ENCODE measurements around the gene PPP2CA. TPM values are rescaled to one million over a fixed set of nuclear protein-coding genes. Genes with fewer than 3 reads are reported as not detected.
A peak's percentile ranks its signal among the peaks of the same experiment; 100 is the strongest.

The PPP2CA gene
- total RNA-seq, 1 experiment from 2014 or later, result 178 TPM

DNA sequence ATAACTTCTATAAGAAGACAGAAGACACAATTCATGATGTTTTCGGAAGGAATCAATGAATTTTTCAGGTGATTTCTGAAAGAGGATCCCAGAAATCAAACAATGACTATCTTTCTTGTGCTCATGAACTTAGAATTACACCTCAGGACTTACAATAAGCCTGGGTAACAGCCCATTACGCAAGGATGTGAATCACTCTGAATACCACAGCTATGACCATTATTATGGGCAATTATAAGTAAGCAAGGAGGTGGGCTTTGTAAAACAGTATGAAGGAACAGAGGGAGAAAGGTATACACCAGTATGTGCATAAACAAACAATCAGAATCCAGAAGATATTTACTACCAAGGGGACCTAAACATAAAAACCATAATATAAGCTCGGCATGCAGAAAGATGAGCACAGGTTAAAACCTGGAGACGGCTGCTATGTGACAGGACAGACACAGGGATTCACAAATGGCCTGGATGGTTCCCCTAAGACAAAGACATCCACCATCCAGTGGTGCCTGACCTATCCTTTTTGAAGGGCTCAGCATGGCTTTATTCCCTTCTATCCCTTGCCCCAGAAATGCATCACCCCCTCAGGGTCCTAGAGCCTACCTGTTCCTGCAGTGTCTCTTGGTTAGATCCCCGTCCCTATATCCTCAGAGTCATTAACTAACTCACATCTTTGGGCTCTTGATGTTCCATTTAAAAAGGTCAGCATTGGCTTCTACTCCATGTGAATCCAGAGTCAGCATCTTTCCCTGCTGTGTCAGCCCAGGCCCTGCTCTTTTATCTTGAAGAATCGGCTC lies 21.8 kb upstream of the PPP2CA start:
- POLR2A ChIA-PET, result interaction anchor here (2.0 kb wide), 1 partner anchor 21 kb away, joined by 10 read pairs; the partner anchor contains the start of gene PPP2CA
- CTCF ChIA-PET, result no interaction called here
- H3K27me3 Mint-ChIP-seq (ENCODE audit: low read depth), result no peaks in the 10 kb centered on the region; the same call in 1 of the 2 replicates
- peak; percentile 89 for ATAC-seq
- DNase-seq (ENCODE audit: low spot score), result peak; percentile 44
- peaks cover 32% of the 10 kb centered on the region for H3K4me1 Mint-ChIP-seq
- TF ChIP-seq, protein P1, sequence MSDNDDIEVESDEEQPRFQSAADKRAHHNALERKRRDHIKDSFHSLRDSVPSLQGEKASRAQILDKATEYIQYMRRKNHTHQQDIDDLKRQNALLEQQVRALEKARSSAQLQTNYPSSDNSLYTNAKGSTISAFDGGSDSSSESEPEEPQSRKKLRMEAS (CRISPR knock-in tag; IDR thresholded peaks at IDR 0.05), result peak; percentile 25; the same call in 1 of the 2 replicates
- TF ChIP-seq, protein P2, sequence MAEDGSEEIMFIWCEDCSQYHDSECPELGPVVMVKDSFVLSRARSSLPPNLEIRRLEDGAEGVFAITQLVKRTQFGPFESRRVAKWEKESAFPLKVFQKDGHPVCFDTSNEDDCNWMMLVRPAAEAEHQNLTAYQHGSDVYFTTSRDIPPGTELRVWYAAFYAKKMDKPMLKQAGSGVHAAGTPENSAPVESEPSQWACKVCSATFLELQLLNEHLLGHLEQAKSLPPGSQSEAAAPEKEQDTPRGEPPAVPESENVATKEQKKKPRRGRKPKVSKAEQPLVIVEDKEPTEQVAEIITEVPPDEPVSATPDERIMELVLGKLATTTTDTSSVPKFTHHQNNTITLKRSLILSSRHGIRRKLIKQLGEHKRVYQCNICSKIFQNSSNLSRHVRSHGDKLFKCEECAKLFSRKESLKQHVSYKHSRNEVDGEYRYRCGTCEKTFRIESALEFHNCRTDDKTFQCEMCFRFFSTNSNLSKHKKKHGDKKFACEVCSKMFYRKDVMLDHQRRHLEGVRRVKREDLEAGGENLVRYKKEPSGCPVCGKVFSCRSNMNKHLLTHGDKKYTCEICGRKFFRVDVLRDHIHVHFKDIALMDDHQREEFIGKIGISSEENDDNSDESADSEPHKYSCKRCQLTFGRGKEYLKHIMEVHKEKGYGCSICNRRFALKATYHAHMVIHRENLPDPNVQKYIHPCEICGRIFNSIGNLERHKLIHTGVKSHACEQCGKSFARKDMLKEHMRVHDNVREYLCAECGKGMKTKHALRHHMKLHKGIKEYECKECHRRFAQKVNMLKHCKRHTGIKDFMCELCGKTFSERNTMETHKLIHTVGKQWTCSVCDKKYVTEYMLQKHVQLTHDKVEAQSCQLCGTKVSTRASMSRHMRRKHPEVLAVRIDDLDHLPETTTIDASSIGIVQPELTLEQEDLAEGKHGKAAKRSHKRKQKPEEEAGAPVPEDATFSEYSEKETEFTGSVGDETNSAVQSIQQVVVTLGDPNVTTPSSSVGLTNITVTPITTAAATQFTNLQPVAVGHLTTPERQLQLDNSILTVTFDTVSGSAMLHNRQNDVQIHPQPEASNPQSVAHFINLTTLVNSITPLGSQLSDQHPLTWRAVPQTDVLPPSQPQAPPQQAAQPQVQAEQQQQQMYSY (CRISPR knock-in tag; IDR thresholded peaks at IDR 0.05), result peak; percentile 57; the same call in 1 of the 2 replicates
- no peak for TF ChIP-seq HMGA2 (CRISPR knock-in tag; IDR thresholded peaks at IDR 0.05)
- H3K27ac Mint-ChIP-seq, result no peak overlapping the region
- no peak overlapping the region for H3K4me3 Mint-ChIP-seq
- H3K36me3 Mint-ChIP-seq, result no peaks in the 10 kb centered on the region
- H3K9me3 Mint-ChIP-seq, result no peaks in the 10 kb centered on the region

DNA sequence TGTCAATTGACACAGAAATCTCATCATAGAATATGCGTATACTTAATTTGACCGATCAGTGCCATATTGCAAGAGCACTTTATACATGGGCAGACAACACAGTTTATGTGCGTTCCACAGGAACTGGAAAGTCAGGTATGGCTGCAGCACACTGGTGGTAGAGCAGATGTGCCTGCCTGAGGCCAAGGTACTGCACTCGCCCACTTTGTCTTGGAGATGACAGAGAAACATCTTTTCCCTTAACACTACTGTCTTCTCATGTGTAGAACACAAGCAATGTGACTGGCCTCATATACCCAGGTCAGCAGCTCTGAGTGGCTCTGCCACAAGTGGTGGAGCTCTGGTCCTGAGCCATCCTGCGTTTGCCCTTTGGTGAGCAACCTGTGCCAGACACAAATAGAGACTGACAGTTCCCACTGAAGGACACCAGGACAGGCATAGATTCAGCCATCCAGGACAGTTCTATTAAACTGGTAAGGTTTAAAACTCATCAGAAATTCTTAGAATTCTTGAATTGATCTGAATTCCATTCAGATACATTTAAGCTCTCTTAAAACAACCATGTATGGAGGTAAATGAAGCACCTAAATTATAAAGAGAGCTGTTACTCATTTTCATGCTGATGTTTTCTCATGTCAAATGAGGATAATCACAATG lies 21.0 kb upstream of the PPP2CA start:
- H3K9me3 Mint-ChIP-seq, result no peaks in the 10 kb centered on the region
- no peaks in the 10 kb centered on the region for H3K36me3 Mint-ChIP-seq
- peaks cover 32% of the 10 kb centered on the region for H3K4me1 Mint-ChIP-seq
- POLR2A ChIA-PET, result interaction anchor here (2.0 kb wide), 1 partner anchor 21 kb away, joined by 10 read pairs; the partner anchor contains the start of gene PPP2CA
- no peak overlapping the region for H3K4me3 Mint-ChIP-seq
- CTCF ChIA-PET, result no interaction called here
- no peaks in the 10 kb centered on the region; the same call in 1 of the 2 replicates for H3K27me3 Mint-ChIP-seq (ENCODE audit: low read depth)
- ATAC-seq (no peak), DNase-seq (ENCODE audit: low spot score) (no peak)
- TF ChIP-seq, protein P3, sequence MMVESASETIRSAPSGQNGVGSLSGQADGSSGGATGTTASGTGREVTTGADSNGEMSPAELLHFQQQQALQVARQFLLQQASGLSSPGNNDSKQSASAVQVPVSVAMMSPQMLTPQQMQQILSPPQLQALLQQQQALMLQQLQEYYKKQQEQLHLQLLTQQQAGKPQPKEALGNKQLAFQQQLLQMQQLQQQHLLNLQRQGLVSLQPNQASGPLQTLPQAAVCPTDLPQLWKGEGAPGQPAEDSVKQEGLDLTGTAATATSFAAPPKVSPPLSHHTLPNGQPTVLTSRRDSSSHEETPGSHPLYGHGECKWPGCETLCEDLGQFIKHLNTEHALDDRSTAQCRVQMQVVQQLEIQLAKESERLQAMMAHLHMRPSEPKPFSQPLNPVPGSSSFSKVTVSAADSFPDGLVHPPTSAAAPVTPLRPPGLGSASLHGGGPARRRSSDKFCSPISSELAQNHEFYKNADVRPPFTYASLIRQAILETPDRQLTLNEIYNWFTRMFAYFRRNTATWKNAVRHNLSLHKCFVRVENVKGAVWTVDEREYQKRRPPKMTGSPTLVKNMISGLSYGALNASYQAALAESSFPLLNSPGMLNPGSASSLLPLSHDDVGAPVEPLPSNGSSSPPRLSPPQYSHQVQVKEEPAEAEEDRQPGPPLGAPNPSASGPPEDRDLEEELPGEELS (CRISPR knock-in tag; IDR thresholded peaks at IDR 0.05), result no peak
- H3K27ac Mint-ChIP-seq, result no peak overlapping the region

DNA sequence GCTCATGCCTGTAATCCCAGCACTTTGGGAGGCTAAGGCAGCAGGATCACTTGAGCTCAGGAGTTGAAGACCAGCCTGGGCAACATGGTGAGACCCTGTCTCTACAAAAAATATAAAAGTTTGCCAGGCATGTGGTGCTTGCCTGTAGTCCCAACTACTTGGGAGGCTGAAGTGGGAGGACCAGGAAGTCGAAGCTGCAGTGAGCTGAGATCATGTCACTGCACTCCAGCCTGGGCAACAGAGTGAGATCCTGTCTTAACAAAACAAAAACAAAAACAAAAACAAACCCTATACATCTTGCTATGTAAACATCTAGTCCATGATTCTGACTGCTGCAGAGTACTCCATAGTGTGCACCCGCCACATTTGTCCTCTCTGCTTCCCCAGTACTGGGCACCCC lies 19.8 kb upstream of the PPP2CA start:
- Mint-ChIP-seq H3K27me3 (ENCODE audit: low read depth) (no peaks in the 10 kb centered on the region), H3K36me3 (no peaks in the 10 kb centered on the region), H3K4me1 (peaks cover 34% of the 10 kb centered on the region), H3K4me3 (no peak overlapping the region), H3K27ac (0 out of 2 replicates have a peak overlapping the region, but pooled peaks have one; percentile 43), H3K9me3 (no peaks in the 10 kb centered on the region)
- ChIA-PET CTCF (interaction anchor here (0.7 to 1.8 kb wide), 4 partner anchors 19 to 341 kb away, joined by 4 to 6 read pairs (median 5); partner anchors contain the start of gene PPP2CA), POLR2A (interaction anchor here (1.0 to 1.5 kb wide), 2 partner anchors 19 to 20 kb away, joined by 3 to 4 read pairs; partner anchors contain the start of gene PPP2CA)
- ATAC-seq (no peak), DNase-seq (ENCODE audit: low spot score) (no peak)
- TF ChIP-seq RORB (CRISPR knock-in tag; IDR thresholded peaks at IDR 0.05) (no peak), GABPB1 (CRISPR knock-in tag; IDR thresholded peaks at IDR 0.05) (no peak), GTF2I (CRISPR knock-in tag; conservative IDR thresholded peaks at IDR 0.05) (no peak), ZNF121 (CRISPR knock-in tag; IDR thresholded peaks at IDR 0.05) (0 out of 2 replicates have a peak, but pooled peaks have one; percentile 47), IRF2 (CRISPR knock-in tag; IDR thresholded peaks at IDR 0.05; ENCODE audit: borderline replicate concordance, low read depth) (no peak)
- TF ChIP-seq, protein P4, sequence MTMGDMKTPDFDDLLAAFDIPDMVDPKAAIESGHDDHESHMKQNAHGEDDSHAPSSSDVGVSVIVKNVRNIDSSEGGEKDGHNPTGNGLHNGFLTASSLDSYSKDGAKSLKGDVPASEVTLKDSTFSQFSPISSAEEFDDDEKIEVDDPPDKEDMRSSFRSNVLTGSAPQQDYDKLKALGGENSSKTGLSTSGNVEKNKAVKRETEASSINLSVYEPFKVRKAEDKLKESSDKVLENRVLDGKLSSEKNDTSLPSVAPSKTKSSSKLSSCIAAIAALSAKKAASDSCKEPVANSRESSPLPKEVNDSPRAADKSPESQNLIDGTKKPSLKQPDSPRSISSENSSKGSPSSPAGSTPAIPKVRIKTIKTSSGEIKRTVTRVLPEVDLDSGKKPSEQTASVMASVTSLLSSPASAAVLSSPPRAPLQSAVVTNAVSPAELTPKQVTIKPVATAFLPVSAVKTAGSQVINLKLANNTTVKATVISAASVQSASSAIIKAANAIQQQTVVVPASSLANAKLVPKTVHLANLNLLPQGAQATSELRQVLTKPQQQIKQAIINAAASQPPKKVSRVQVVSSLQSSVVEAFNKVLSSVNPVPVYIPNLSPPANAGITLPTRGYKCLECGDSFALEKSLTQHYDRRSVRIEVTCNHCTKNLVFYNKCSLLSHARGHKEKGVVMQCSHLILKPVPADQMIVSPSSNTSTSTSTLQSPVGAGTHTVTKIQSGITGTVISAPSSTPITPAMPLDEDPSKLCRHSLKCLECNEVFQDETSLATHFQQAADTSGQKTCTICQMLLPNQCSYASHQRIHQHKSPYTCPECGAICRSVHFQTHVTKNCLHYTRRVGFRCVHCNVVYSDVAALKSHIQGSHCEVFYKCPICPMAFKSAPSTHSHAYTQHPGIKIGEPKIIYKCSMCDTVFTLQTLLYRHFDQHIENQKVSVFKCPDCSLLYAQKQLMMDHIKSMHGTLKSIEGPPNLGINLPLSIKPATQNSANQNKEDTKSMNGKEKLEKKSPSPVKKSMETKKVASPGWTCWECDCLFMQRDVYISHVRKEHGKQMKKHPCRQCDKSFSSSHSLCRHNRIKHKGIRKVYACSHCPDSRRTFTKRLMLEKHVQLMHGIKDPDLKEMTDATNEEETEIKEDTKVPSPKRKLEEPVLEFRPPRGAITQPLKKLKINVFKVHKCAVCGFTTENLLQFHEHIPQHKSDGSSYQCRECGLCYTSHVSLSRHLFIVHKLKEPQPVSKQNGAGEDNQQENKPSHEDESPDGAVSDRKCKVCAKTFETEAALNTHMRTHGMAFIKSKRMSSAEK (CRISPR knock-in tag; IDR thresholded peaks at IDR 0.05; ENCODE audit: borderline replicate concordance), result no peak

Measured in WTC11 (cell line).